HTERT RPE-1 (cell line): ENCODE data around the gene ATXN3L.
"Not testable (repeated sequence)": the region's sequence is repeated elsewhere in the genome, so short reads cannot be mapped to it uniquely, and the experiment has no call there.

Experiments used
- in situ Hi-C: fragments of 300-500 bp; cut with MboI; formaldehyde crosslinking; loops from 4 replicates; pipeline ENCODE4 v1.14.3; 2020; ENCODE audit warnings: low sequenced_read_pairs

The ATXN3L gene

DNA sequence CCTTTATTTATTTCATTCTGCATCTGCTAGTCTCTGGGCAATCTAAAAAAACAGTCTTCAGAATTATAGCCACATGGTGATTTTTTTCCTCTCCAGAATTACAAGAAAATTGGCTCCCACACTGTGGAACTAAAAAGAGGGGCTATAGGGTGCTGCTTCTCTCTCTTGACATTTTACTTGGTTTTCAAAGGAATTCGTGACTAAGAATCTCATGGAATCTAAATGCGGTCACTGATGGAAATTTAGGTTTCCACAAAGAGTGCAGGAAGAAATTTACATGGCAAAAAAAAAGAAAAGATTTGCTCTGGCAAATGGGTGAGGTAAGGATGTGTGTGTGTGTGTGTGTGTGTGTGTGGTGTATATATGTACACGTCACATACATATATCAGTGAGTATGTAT is 10.2 kb downstream of the ATXN3L start:
- in situ Hi-C loops, result no loop called here

GRCh38 chrX:13307041-13307440 is 12.8 kb downstream of the ATXN3L start:
- in situ Hi-C loops, result no loop called here

- in situ Hi-C loops, result no loop called here
Measured at GRCh38 chrX:13305108-13305507, 14.7 kb downstream of the ATXN3L start.

DNA sequence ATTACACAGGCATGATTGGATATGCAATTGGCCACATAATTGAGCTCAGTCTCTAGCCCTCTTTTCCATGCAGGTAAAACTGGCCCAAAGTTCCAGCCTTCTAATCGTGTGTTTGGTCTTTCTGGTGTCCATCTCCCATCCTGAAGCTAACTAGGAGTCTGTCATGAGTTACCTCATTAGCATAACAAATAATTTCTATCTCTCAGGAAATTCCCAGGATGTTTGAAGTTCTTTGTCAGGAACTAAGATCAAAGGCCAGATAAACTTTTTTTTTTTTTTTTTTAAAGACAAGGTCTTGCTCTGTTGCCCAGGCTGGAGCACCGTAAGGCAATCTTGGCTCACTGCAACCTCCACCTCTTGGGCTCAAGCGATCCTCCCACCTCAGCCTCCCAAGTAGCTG is 15.8 kb downstream of the ATXN3L start:
- in situ Hi-C loops, result no loop called here

DNA sequence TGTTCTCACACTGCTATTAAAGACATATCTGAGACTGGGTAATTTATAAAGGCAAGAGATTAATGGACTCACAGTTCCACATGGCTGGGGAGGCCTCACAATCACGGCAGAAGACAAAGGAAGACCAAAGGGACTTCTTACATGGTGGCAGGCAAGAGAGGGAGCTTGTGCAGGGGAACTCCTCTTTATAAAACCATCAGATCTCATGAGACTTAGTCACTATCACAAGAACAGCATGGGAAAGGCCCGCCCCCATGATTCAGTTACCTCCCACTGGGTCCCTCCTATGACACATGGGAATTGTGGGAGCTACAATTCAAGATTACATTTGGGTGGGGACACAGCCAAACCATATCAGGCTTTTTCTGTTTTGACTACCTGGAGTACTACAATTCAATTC is 16.6 kb downstream of the ATXN3L start:
- in situ Hi-C loops, result not testable (repeated sequence)

DNA sequence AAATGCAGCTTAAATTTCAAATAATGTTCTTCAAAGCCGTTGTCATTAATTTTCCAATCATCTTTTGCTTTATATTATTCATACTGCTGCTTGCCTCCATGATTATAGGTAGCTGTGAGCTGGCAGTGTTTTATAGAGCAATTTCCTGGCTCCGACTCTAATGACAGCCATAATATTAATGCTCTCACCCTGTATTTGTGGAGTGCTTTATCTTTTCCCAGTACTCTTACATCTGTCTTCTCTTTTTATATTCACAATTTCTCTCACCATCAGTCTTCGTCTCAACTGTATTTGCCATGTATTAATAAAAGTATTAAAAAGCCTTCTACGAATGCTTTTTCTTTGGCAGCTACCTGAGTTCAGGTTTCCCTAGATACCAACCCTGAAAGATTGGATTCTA is 21.0 kb downstream of the ATXN3L start:
- in situ Hi-C loops, result no loop called here

- in situ Hi-C loops, result no loop called here
Measured at GRCh38 chrX:13295841-13296240, 24.0 kb downstream of the ATXN3L start.

DNA sequence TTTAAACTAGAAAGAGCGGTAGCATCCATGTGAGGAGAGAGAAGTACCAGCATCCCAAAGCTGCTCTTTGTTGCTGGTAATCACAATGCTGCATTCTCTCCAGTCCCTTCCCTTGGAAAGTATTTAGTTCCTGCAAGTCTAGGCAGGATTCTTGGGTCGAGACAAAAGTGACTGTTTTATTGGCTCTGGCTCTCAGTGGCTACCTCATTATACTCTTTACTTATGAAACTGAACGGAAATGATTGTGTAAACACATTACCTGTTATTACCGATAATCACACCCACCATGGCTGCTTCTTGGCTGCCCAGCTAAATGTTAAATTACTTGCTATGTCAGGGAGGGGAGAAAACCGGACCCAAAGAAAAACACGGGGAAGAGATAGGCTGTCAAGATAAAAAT is 26.2 kb downstream of the ATXN3L start:
- in situ Hi-C loops, result no loop called here

GRCh38 chrX:13290891-13291614 is 28.8 kb downstream of the ATXN3L start:
- in situ Hi-C loops, result no loop called here

GRCh38 chrX:13288671-13289070 is 31.2 kb downstream of the ATXN3L start:
- in situ Hi-C loops, result no loop called here

DNA sequence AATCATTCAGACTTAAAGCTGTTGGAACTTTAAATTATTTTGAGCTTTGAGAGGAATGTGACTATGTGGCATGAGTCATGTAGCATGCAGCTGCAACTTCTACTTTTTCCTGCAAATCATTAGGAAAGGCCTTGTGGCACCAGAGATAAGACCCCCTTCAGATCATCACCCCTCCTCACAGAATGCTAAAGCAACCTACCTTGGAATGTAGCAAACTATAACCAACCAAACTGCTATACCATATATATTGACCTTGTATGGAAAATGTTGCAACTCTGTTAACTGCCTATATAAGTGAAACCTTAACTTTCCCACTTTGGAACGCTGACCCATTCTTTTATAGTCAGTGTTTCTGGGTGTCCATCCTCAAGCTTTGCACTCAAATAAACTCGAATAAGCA is 32.0 kb downstream of the ATXN3L start:
- in situ Hi-C loops, result no loop called here

DNA sequence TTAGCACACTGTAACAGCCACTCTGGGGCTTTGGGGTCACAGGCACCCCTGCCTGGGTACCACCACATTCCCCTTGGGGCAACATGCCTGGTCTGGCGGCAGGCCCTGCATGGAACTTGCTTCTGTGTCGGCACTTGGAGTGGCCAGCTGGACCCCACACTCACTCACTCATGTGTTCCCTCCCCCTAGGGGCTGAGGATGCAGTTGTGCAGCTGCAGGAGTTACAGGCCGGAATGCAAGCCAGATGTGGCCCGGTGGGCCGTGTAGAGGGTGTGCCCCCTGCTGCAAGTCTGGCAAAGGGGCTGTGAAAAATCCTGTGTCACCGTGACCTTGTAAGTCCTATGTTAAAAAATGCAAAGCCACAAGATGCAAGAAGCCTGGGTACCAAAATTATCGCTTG is 34.2 kb downstream of the ATXN3L start:
- in situ Hi-C loops, result no loop called here

DNA sequence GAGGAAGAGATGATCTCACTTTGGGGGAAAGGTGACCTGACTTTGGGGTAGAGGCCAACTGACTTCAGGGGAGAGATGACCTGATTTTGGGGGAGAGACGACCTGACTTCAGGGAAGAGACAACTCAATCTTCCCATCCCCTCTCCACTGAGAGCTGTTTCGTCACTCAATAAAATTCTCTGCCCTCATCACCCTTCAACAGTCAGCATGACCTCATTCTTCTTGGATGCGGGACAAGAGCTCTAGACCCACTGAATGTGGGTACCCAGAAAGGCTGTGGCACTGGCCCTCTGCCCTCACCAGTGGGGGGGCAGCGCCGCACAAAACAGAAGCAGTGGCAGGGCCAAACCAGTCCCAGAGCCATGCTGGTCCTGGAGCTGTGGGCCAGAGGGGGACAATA is 34.6 kb downstream of the ATXN3L start:
- in situ Hi-C loops, result no loop called here

DNA sequence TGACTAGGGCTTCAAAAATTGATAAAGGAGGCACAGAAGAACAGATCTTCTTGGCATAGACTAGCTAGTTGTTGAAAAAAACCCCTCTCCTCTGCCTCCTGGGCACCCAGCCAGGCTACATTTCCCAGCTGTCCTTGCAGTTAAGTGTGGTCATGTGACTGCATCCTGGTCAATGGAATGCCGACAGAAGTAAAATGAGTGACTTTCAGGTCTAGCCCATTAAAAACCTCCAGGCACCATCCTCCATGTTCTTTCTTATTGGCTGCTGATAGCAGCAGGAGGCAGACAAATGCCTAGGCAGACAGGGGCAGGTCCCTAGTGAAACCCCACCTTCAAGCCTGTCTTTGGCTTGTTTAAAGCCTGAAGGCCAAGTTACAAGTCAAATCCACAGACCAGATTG is 35.3 kb downstream of the ATXN3L start:
- in situ Hi-C loops, result no loop called here

- in situ Hi-C loops, result no loop called here
Measured at GRCh38 chrX:13283950-13284546, 35.8 kb downstream of the ATXN3L start.

DNA sequence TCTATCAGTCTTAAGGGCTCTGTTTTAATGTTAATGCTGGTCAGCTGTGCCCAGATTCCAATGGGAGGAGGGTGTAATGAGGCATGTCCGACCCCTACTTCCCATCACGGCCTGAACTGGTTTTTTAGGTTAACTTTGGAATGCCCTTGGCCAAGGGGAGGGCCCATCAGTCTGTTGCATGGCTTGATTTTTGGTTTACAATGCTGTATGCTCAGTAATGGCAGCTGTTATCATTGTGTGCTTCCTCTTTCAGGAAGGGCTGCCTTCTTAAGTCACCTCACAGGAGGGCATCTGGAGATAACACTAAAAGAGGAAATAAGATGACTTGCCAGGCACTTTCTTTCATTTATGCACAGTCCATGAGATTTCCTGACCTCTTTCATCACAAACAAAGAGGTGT is 36.3 kb downstream of the ATXN3L start:
- in situ Hi-C loops, result no loop called here

GRCh38 chrX:13281289-13281688 is 38.6 kb downstream of the ATXN3L start:
- in situ Hi-C loops, result no loop called here

DNA sequence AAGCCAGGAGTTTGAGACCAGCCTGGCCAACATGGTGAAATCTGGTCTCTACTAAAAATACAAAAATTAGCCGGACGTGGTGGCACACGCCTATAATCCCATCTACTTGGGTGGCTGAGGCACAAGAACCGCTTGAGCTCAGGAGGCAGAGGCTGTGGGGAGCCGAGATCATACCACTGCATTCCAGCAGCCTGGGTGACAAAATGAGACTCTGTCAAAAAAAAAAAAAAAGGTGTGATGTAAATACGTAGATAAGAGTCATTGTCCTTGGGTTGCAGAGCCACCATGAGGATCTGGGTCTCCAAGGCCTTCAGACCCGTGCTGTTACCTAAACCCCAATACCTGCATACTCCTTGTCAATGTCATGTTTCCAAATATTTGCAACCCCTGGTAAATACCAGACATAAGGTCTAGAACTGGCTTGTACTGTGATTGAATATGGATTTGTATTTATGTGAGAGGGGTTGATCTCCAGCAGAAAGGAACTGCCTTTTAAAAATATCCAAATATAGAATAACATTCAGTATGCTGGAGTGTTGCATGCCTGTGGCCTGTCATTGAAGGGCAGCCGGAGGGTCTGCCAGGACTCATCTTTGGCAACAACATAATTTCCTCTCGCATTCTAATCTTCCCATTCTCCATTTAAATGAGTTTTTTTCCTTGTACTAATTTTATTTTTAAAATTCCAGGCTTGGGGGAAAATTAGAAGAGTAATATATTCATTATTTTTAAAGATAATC is 40.4 kb downstream of the ATXN3L start:
- in situ Hi-C loops, result no loop called here

GRCh38 chrX:13277539-13277938 is 42.3 kb downstream of the ATXN3L start:
- in situ Hi-C loops, result no loop called here

- in situ Hi-C loops, result no loop called here
Measured at GRCh38 chrX:13276991-13277390, 42.9 kb downstream of the ATXN3L start.

GRCh38 chrX:13275031-13275430 is 44.8 kb downstream of the ATXN3L start:
- in situ Hi-C loops, result no loop called here

DNA sequence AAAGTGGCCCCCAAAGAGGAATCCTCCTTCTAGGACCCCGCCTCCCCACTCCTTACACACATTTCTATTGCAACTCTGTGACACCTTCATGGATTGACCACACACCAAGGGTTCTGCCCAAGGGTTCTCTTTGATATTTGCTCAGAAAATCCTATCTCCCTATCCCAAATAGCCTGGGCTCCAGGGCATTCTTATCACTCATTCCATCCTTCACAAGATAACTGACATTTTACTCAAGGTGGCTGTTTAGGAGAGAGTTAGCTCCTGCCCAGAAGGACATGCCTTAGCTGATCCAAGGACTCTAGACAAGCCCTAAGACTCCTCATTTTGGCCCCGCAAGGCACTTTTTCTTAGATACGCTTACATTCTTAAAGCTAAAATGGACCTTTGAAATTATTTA is 47.4 kb downstream of the ATXN3L start:
- in situ Hi-C loops, result no loop called here
